ENCODE measurements around the gene THSD7A. TPM values are rescaled to one million over a fixed set of nuclear protein-coding genes. Genes with fewer than 3 reads are reported as not detected.

The THSD7A gene
- polyA plus RNA-seq, 1 donor (not counting 4 experiments of a cell fraction or from before 2014, with no cell fraction given): not detected

- Histone ChIP-seq H3K9ac (ENCODE audit: control insufficient read depth, extremely low read depth, insufficient read depth, low read length) (no peak overlapping the region), H3K9me1 (ENCODE audit: control insufficient read depth, extremely low read depth, insufficient read depth, low read length) (no peaks in the 10 kb centered on the region), H3K4me2 (ENCODE audit: control insufficient read depth, extremely low read depth, insufficient read depth, low read depth, low read length) (no peak overlapping the region), H3K36me3 (ENCODE audit: control insufficient read depth in 2 of 2, extremely low read depth in 1 of 2, insufficient read depth in 2 of 2, low read length in 2 of 2) (no peaks in the 10 kb centered on the region), H3K4me3 (ENCODE audit: control insufficient read depth in 2 of 3, extremely low read depth in 1 of 3, insufficient read depth in 2 of 3, low read depth in 1 of 3, low read length in 3 of 3) (no peak overlapping the region), H3K27ac (ENCODE audit: control insufficient read depth, insufficient read depth, low read length) (no peak overlapping the region), H3K27me3 (ENCODE audit: control insufficient read depth, extremely low read depth, insufficient read depth, low read length) (no peaks in the 10 kb centered on the region), H4K20me1 (ENCODE audit: control insufficient read depth, extremely low read depth, insufficient read depth, low read length) (no peaks in the 10 kb centered on the region), H2AFZ (ENCODE audit: control insufficient read depth, low read length) (no peak overlapping the region), H3K9me3 (ENCODE audit: control insufficient read depth, low read depth, low read length) (no peaks in the 10 kb centered on the region), H3K79me2 (ENCODE audit: control insufficient read depth, insufficient read depth, low read length) (no peaks in the 10 kb centered on the region), H3K4me1 (ENCODE audit: control insufficient read depth, extremely low read depth, insufficient read depth, low read length) (no peaks in the 10 kb centered on the region)
- FAIRE-seq: no peak
- DNase-seq (ENCODE audit: low read depth, low spot score): no peak
- dilution Hi-C loops (cut with MboI; ENCODE audit: extremely low pct_ligation_motif_present, low sequenced_read_pairs): no loop called here
- TF ChIP-seq EZH2 (IDR thresholded peaks at IDR 0.05; ENCODE audit: low read length): no peak
These were observed 408.0 kb downstream of the THSD7A start for GRCh38 chr7:11424006-11424405.

- Histone ChIP-seq H3K9me1 (ENCODE audit: control insufficient read depth, extremely low read depth, insufficient read depth, low read length) (no peaks in the 10 kb centered on the region), H3K4me1 (ENCODE audit: control insufficient read depth, extremely low read depth, insufficient read depth, low read length) (no peaks in the 10 kb centered on the region), H3K27me3 (ENCODE audit: control insufficient read depth, extremely low read depth, insufficient read depth, low read length) (no peaks in the 10 kb centered on the region), H3K36me3 (ENCODE audit: control insufficient read depth in 2 of 2, extremely low read depth in 1 of 2, insufficient read depth in 2 of 2, low read length in 2 of 2) (no peaks in the 10 kb centered on the region), H4K20me1 (ENCODE audit: control insufficient read depth, extremely low read depth, insufficient read depth, low read length) (no peaks in the 10 kb centered on the region), H3K4me2 (ENCODE audit: control insufficient read depth, extremely low read depth, insufficient read depth, low read depth, low read length) (no peak overlapping the region), H3K27ac (ENCODE audit: control insufficient read depth, insufficient read depth, low read length) (no peak overlapping the region), H3K9me3 (ENCODE audit: control insufficient read depth, low read depth, low read length) (no peaks in the 10 kb centered on the region), H2AFZ (ENCODE audit: control insufficient read depth, low read length) (no peak overlapping the region), H3K4me3 (ENCODE audit: control insufficient read depth in 2 of 3, extremely low read depth in 1 of 3, insufficient read depth in 2 of 3, low read depth in 1 of 3, low read length in 3 of 3) (no peak overlapping the region), H3K9ac (ENCODE audit: control insufficient read depth, extremely low read depth, insufficient read depth, low read length) (no peak overlapping the region), H3K79me2 (ENCODE audit: control insufficient read depth, insufficient read depth, low read length) (no peaks in the 10 kb centered on the region)
- no peak for FAIRE-seq
- no peak for DNase-seq (ENCODE audit: low read depth, low spot score)
- dilution Hi-C loops (cut with MboI; ENCODE audit: extremely low pct_ligation_motif_present, low sequenced_read_pairs): no loop called here
- TF ChIP-seq CTCF (optimal IDR thresholded peaks at IDR 0.05 in 1 of 3, IDR thresholded peaks at IDR 0.05 in 1 of 3, conservative IDR thresholded peaks at IDR 0.05 in 1 of 3; ENCODE audit: extremely low read depth in 1 of 3, insufficient read depth in 2 of 3, low read length in 3 of 3) (no peak), EZH2 (IDR thresholded peaks at IDR 0.05; ENCODE audit: low read length) (no peak)
These were observed 411.9 kb downstream of the THSD7A start for GRCh38 chr7:11420049-11420448.

Measured in keratinocyte (primary cell).